H9 (cell line): Measurements from ENCODE around the gene DYNLT4. TPM values are rescaled to one million over a fixed set of nuclear protein-coding genes. Genes with fewer than 3 reads are reported as not detected.

Experiments
- DNase-seq: peaks from one replicate; pipeline ENCODE4 v3.0.0-alpha.2; 2017
- H2AFZ ChIP-seq: one replicate; pipeline ENCODE4 v1.6.1; 2013; ENCODE audit warnings: mild to moderate bottlenecking, low read length, control low read depth, moderate library complexity
- H2AK5ac ChIP-seq: 2 replicates; pipeline ENCODE4 v1.6.1; 2013; ENCODE audit warnings: low read length, control low read depth, mixed read lengths; ENCODE audit not compliant: insufficient read length
- H2BK120ac ChIP-seq: one replicate; pipeline ENCODE4 v1.6.1; 2013; ENCODE audit warnings: low read depth, mild to moderate bottlenecking, low read length, control low read depth, inconsistent platforms; ENCODE audit not compliant: poor library complexity, severe bottlenecking
- H2BK12ac ChIP-seq: 2 replicates; pipeline ENCODE4 v1.6.1; 2013; ENCODE audit warnings: low read length, control low read depth, mixed read lengths, low read depth; ENCODE audit not compliant: insufficient read length
- H2BK15ac ChIP-seq: 2 replicates; pipeline ENCODE4 v1.6.1; 2013; ENCODE audit warnings: low read depth, low read length, control low read depth
- H2BK20ac ChIP-seq: one replicate; pipeline ENCODE4 v1.6.1; 2013; ENCODE audit warnings: low read depth, mild to moderate bottlenecking, low read length, control low read depth, inconsistent platforms; ENCODE audit not compliant: poor library complexity, severe bottlenecking
- H2BK5ac ChIP-seq: 2 replicates; pipeline ENCODE4 v1.6.1; 2013; ENCODE audit warnings: low read length, control low read depth, mixed read lengths; ENCODE audit not compliant: insufficient read length
- H3K14ac ChIP-seq: 2 replicates; pipeline ENCODE4 v1.6.1; 2013; ENCODE audit warnings: low read length, control low read depth; ENCODE audit not compliant: insufficient read depth
- H3K18ac ChIP-seq: 2 replicates; pipeline ENCODE4 v1.6.1; 2013; ENCODE audit warnings: low read depth, mild to moderate bottlenecking, mixed read lengths, low read length, control low read depth; ENCODE audit not compliant: insufficient read length
- H3K23ac ChIP-seq: 2 replicates; pipeline ENCODE4 v1.6.1; 2013; ENCODE audit warnings: low read length, control low read depth, mixed read lengths, low read depth; ENCODE audit not compliant: insufficient read length
- H3K23me2 ChIP-seq: 2 replicates; pipeline ENCODE4 v1.6.1; 2013; ENCODE audit warnings: low read depth, mild to moderate bottlenecking, mixed read lengths, low read length, control low read depth; ENCODE audit not compliant: insufficient read length, poor library complexity, severe bottlenecking
- H3K27ac ChIP-seq: 2 replicates; pipeline ENCODE4 v1.5.1; 2013; ENCODE audit warnings: low read length, control low read depth, mixed read lengths, low read depth; ENCODE audit not compliant: insufficient read length
- H3K27me3 ChIP-seq: 2 replicates; pipeline ENCODE4 v1.6.1; 2013; ENCODE audit warnings: low read length, control low read depth, inconsistent platforms; ENCODE audit not compliant: insufficient read depth
- H3K4ac ChIP-seq: 2 replicates; pipeline ENCODE4 v1.6.1; 2013; ENCODE audit warnings: low read depth, mild to moderate bottlenecking, control low read depth, inconsistent platforms, low read length, moderate library complexity
- H3K4me1 ChIP-seq: 2 replicates; pipeline ENCODE4 v1.6.1; 2013; ENCODE audit warnings: low read length, control low read depth, inconsistent platforms; ENCODE audit not compliant: insufficient read depth
- H3K4me2 ChIP-seq: 2 replicates; pipeline ENCODE4 v1.6.1; 2013; ENCODE audit warnings: low read length, control low read depth, mixed read lengths; ENCODE audit not compliant: insufficient read length, insufficient read depth
- H3K56ac ChIP-seq: 2 replicates; pipeline ENCODE4 v1.6.1; 2013; ENCODE audit warnings: low read depth, mild to moderate bottlenecking, mixed read lengths, low read length, control low read depth; ENCODE audit not compliant: insufficient read length
- H3K79me1 ChIP-seq: 2 replicates; pipeline ENCODE4 v1.6.1; 2013; ENCODE audit warnings: low read depth, mild to moderate bottlenecking, moderate library complexity, low read length, control low read depth, inconsistent platforms; ENCODE audit not compliant: insufficient read depth, poor library complexity, severe bottlenecking
- H3K79me2 ChIP-seq: 2 replicates; pipeline ENCODE4 v1.6.1; 2013; ENCODE audit warnings: low read length, control low read depth, inconsistent platforms; ENCODE audit not compliant: insufficient read depth
- H3K9ac ChIP-seq: 2 replicates; pipeline ENCODE4 v1.6.1; 2013; ENCODE audit warnings: low read length, control low read depth, mixed read lengths; ENCODE audit not compliant: insufficient read length; ENCODE audit errors: extremely low read depth
- H3K9me3 ChIP-seq: one replicate; pipeline ENCODE4 v1.6.1; 2013; ENCODE audit warnings: low read depth, low read length, inconsistent platforms; ENCODE audit not compliant: control insufficient read depth
- H3T11ph ChIP-seq: one replicate; pipeline ENCODE4 v1.6.1; 2013; ENCODE audit warnings: mild to moderate bottlenecking, low read length, control low read depth, inconsistent platforms
- H4K20me1 ChIP-seq: one replicate; pipeline ENCODE4 v1.6.1; 2013; ENCODE audit not compliant: control insufficient read depth, insufficient read length, insufficient read depth
- H4K5ac ChIP-seq: 2 replicates; pipeline ENCODE4 v1.6.1; 2013; ENCODE audit warnings: low read depth, mild to moderate bottlenecking, mixed read lengths, low read length, control low read depth; ENCODE audit not compliant: insufficient read length
- H4K8ac ChIP-seq: replicated peaks from 2 replicates; pipeline ENCODE4 v1.6.1; 2013; ENCODE audit warnings: low read length, control low read depth, mixed read lengths, low read depth; ENCODE audit not compliant: insufficient read length
- H4K91ac ChIP-seq: 2 replicates; pipeline ENCODE4 v1.6.1; 2013; ENCODE audit warnings: low read depth, mild to moderate bottlenecking, moderate library complexity, mixed read lengths, low read length, control low read depth; ENCODE audit not compliant: insufficient read length
- H3K27ac Mint-ChIP-seq, 3 experiments: 2 replicates in 2 of 3; 3 replicates in 1 of 3; pipeline ENCODE4 v1.8.0; 2020 to 2021; ENCODE audit warnings: mixed read lengths in 3 of 3, mild to moderate bottlenecking in 1 of 3, moderate library complexity in 1 of 3
- H3K27me3 Mint-ChIP-seq: 2 replicates; pipeline ENCODE4 v1.8.0; 2021; ENCODE audit warnings: low read depth, mild to moderate bottlenecking, moderate library complexity, mixed read lengths
- H3K36me3 Mint-ChIP-seq, 3 experiments: 2 replicates in 2 of 3; 3 replicates in 1 of 3; pipeline ENCODE4 v1.8.0; 2020 to 2021; ENCODE audit warnings: low read depth in 3 of 3, mixed read lengths in 3 of 3; ENCODE audit not compliant: insufficient read depth in 1 of 3
- H3K4me1 Mint-ChIP-seq, 2 experiments: 2 replicates each; pipeline ENCODE4 v1.8.0; 2020; ENCODE audit warnings: mixed read lengths in 2 of 2
- H3K4me3 Mint-ChIP-seq, 2 experiments: 2 replicates in 1 of 2; 3 replicates in 1 of 2; pipeline ENCODE4 v1.8.0; 2020 to 2021; ENCODE audit warnings: mild to moderate bottlenecking in 2 of 2, mixed read lengths in 2 of 2, moderate library complexity in 1 of 2
- H3K9me3 Mint-ChIP-seq, 2 experiments: 2 replicates in 1 of 2; 3 replicates in 1 of 2; pipeline ENCODE4 v1.8.0; 2020; ENCODE audit warnings: mild to moderate bottlenecking in 2 of 2, mixed read lengths in 2 of 2, moderate library complexity in 1 of 2
- WGBS: extraction: QIAGEN DNeasy Blood & Tissue Kit; methylation state at CpG from one replicate; pipeline ENCODE4 v1.1.7; 2013; ENCODE audit warnings: missing lambda C conversion rate, low lambda C conversion rate, mixed read lengths; ENCODE audit not compliant: insufficient read length; ENCODE audit errors: extremely low coverage; 5-methylcytosine and 5-hydroxymethylcytosine counted together
- total RNA-seq: library from RNA; stranded (reverse); gene quantifications from 2 replicates; pipeline ENCODE4 v1.2.1, GENCODE V29; 2021
- TF ChIP-seq, protein P1 (sequence below): fragments of 200-600 bp; sonication (generic); conservative IDR thresholded peaks from 3 replicates; pipeline ENCODE4 v1.8.0; 2021; ENCODE audit warnings: antibody characterized with exemption, mild to moderate bottlenecking

Gene DYNLT4
- total RNA-seq, 1 experiment from 2014 or later, result not detected

DNA sequence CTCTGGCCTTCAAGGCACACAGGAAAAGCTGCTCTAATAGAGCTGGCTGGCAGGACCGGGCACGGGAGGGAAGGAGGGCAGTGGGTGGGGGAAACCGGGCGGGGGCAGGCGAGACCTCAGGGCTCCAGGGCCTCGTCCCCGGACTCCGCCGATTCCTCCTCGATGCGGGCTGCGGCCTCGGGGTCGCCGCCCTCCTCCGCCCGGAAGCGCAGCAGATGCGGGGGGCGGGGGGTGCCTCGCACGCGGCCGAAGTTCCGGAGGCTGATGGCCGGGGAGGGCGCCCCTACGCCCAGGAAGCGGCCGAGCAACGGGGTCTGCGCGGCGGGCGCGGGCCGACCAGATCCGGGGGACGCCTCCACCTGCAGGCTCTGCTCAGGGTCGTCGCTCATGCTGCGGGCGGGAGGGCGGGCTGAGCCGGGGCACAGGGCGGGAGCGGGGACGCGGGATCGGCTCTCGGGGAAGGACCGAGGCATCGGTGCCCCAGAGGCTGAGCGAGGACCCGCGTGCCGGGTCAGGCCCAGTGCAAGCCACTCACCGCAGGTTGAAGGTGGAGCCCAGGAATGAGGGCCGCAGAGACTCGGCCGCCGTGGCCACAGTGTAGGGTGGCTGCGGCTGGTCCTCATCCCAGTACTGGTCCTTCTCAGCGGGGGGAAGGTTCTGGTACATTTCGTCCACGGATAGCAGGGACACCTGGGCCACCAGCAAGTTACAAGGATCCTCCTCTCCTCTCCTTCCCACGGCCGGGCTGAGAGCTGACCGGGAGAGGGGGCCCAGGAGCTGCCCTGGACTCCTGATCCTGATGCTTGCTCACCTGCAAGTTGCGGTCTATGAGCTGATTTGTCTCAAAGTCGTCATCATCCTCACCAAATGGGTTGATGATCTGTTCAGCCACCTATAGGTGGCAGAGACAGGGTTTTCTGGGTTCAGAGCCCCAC lies 22.8 kb downstream of the DYNLT4 start:
- Histone ChIP-seq H3K79me1 (no peaks in the 10 kb centered on the region), H3K56ac (no peak overlapping the region), H4K20me1 (no peaks in the 10 kb centered on the region), H2AK5ac (no peak overlapping the region), H3K4me2 (peak overlapping the region; percentile 64), H2BK20ac (no peak overlapping the region), H3K27me3 (no peaks in the 10 kb centered on the region), H3K27ac (no peak overlapping the region), H4K91ac (no peak overlapping the region), H3K23ac (no peak overlapping the region), H2BK120ac (no peak overlapping the region), H3K79me2 (no peaks in the 10 kb centered on the region), H2BK12ac (peak overlapping the region; percentile 25), H2AFZ (peak overlapping the region; percentile 18), H3K4ac (no peak overlapping the region; the same call in 1 of the 2 replicates), H3K14ac (peak overlapping the region; percentile 85; the same call in 1 of the 2 replicates), H3K9ac (peak overlapping the region; percentile 48), H3T11ph (no peak overlapping the region), H3K9me3 (no peaks in the 10 kb centered on the region), H3K4me1 (no peaks in the 10 kb centered on the region), H3K18ac (peak overlapping the region; percentile 71), H2BK15ac (no peak overlapping the region), H4K5ac (no peak overlapping the region), H3K23me2 (peaks cover 9% of the 10 kb centered on the region), H4K8ac (no peak overlapping the region), H2BK5ac (no peak overlapping the region)
- TF ChIP-seq, protein P1, sequence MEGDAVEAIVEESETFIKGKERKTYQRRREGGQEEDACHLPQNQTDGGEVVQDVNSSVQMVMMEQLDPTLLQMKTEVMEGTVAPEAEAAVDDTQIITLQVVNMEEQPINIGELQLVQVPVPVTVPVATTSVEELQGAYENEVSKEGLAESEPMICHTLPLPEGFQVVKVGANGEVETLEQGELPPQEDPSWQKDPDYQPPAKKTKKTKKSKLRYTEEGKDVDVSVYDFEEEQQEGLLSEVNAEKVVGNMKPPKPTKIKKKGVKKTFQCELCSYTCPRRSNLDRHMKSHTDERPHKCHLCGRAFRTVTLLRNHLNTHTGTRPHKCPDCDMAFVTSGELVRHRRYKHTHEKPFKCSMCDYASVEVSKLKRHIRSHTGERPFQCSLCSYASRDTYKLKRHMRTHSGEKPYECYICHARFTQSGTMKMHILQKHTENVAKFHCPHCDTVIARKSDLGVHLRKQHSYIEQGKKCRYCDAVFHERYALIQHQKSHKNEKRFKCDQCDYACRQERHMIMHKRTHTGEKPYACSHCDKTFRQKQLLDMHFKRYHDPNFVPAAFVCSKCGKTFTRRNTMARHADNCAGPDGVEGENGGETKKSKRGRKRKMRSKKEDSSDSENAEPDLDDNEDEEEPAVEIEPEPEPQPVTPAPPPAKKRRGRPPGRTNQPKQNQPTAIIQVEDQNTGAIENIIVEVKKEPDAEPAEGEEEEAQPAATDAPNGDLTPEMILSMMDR, result peak; percentile 26; the same call in 1 of the 3 replicates
- Mint-ChIP-seq H3K9me3 (no peaks in the 10 kb centered on the region; a peak in 1 of 5 replicates), H3K4me3 (peak overlapping the region; percentile 62 to 65; a peak in 4 of 5 replicates), H3K4me1 (peaks cover 22 to 28% of the 10 kb centered on the region in 2 experiments), H3K36me3 (peaks cover 0 to 31% (median 15%) of the 10 kb centered on the region in 3 experiments), H3K27ac (peak overlapping the region in 1 of 3 experiments; percentile 70; a peak in 2 of 7 replicates), H3K27me3 (peaks cover 12% of the 10 kb centered on the region)
- no CpG with 5 or more reads among the region's 71 CpGs for WGBS
- peak; percentile 61 for DNase-seq
